ENCODE results near the gene SPCS3. TPM values are rescaled to one million over a fixed set of nuclear protein-coding genes. Genes with fewer than 3 reads are reported as not detected.
A peak's percentile ranks its signal among the peaks of the same experiment; 100 is the strongest.
"Not testable (repeated sequence)": the region's sequence is repeated elsewhere in the genome, so short reads cannot be mapped to it uniquely, and the experiment has no call there.

Gene SPCS3
- total RNA-seq, 1 donor from 2014 or later = 110 TPM

DNA sequence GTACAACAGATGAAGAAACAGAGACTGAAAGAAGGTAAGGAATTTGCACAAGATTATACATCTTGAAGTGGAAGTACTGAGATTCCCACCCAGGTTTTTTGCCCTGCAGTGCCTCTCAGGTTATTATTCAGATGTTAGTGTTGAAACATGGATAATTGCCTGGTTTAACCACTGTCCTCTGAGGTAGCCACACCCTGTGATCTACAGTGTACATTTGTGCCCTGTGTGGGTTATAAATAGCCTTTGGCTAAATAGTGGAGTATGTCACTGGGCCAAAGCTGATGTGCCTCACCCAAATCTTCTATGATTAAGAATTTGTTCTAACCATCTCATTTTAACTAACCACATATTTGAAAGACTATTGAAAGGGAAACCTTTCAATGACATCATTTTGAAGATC is 45.3 kb upstream of the SPCS3 start:
- Mint-ChIP-seq H3K27ac (no peak overlapping the region), H3K4me1 (no peaks in the 10 kb centered on the region), H3K27me3 (peaks cover 13% of the 10 kb centered on the region), H3K4me3 (no peak overlapping the region), H3K9me3 (no peaks in the 10 kb centered on the region), H3K36me3 (ENCODE audit: low read depth) (no peaks in the 10 kb centered on the region)
- no peak for DNase-seq
- TF ChIP-seq, protein P1, sequence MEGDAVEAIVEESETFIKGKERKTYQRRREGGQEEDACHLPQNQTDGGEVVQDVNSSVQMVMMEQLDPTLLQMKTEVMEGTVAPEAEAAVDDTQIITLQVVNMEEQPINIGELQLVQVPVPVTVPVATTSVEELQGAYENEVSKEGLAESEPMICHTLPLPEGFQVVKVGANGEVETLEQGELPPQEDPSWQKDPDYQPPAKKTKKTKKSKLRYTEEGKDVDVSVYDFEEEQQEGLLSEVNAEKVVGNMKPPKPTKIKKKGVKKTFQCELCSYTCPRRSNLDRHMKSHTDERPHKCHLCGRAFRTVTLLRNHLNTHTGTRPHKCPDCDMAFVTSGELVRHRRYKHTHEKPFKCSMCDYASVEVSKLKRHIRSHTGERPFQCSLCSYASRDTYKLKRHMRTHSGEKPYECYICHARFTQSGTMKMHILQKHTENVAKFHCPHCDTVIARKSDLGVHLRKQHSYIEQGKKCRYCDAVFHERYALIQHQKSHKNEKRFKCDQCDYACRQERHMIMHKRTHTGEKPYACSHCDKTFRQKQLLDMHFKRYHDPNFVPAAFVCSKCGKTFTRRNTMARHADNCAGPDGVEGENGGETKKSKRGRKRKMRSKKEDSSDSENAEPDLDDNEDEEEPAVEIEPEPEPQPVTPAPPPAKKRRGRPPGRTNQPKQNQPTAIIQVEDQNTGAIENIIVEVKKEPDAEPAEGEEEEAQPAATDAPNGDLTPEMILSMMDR (IDR thresholded peaks at IDR 0.05) = no peak
- POLR2A ChIA-PET = no interaction called here
- ATAC-seq (ENCODE audit: low read depth) = no peak
- CTCF ChIA-PET = no interaction called here
- intact Hi-C loops (cut with micrococcal nuclease) = no loop called here

DNA sequence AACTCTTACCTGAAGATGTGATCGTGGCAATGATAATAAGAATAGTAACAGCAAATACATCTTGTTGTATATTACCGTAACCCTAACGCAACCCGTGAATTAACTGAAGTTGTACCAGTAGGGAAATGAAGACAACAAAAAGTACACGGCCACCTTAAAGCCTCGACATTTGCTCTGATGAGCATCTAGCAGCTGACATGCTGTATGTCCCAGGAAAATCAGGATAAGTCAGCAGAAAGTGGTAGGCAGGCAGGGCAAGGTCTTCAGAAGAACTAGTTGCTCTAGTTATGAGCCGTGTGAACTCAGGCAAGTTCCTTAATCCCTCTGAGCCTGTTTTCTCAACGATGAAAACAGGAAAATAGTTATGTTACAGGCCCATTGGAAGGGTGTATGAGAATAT is 43.1 kb upstream of the SPCS3 start:
- Mint-ChIP-seq H3K4me3 (no peak overlapping the region), H3K27me3 (peaks cover 18% of the 10 kb centered on the region), H3K4me1 (no peaks in the 10 kb centered on the region), H3K9me3 (no peaks in the 10 kb centered on the region), H3K27ac (no peak overlapping the region), H3K36me3 (ENCODE audit: low read depth) (no peaks in the 10 kb centered on the region)
- TF ChIP-seq, protein P1 (IDR thresholded peaks at IDR 0.05) = no peak
- ATAC-seq (ENCODE audit: low read depth) = no peak
- intact Hi-C loops (cut with micrococcal nuclease) = loop anchor here (1.0 to 2.0 kb wide), 5 partner anchors 64 to 329 kb away; no protein-coding TSS in a partner anchor
- ChIA-PET CTCF (no interaction called here), POLR2A (no interaction called here)
- no peak for DNase-seq

DNA sequence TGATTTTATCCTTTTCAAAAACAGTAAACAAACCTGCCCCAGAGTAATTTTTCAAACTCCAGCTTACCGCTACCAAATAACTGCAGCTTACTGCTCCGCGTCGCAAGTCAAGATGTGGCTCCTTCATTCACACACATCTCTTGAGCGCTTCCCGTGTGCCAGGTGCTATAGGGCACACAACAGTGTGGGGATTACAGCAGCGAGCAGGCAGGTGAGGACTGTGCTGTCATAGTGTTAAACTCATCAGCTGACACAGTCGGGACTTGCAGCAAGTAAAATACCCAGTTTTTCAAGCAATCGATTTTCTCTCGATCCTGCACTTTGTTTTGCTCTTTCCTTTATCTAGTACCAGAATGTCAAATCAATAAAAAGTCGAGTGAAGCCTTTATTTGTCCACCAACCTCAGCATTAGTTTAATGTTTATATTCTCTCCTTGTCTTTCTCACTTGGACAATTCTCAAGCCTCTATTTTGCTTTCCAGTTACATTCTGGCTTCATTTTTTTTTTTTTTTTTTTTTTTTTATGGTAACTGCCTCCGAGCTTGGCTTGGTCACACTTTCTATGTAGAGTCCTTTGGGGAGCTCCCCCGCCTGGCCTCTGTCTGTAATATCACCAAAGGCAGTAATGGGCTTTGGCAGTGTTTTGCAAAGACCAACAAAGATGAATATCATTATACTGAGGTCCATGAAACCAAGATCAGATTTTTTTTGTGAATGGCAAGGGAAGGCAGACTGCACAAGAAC is 42.4 kb upstream of the SPCS3 start:
- POLR2A ChIA-PET = no interaction called here
- no peak for DNase-seq
- H3K27ac Mint-ChIP-seq = no peak overlapping the region

DNA sequence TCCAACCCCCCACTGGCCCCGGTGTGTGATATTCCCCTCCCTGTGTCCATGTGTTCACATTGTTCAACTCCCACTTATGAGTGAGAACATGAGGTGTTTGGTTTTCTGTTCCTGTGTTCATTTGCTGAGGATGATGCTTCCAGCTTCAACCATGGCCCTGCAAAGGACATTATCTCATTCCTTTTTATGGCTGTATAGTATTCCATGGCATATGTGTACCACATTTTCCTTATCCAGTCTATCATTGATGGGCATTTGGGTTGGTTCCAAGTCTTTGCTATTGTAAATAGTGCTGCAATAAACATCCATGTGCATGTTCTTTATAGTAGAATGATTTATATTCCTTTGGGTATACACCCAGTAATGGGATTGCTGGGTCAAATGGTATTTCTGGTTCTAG is 40.2 kb upstream of the SPCS3 start:
- ATAC-seq (ENCODE audit: low read depth); DNase-seq; H3K4me1 Mint-ChIP-seq; H3K27ac Mint-ChIP-seq; H3K36me3 Mint-ChIP-seq (ENCODE audit: low read depth); H3K9me3 Mint-ChIP-seq; intact Hi-C loops (cut with micrococcal nuclease); CTCF ChIA-PET; H3K4me3 Mint-ChIP-seq; POLR2A ChIA-PET: not testable (repeated sequence)
- peaks cover 19% of the 10 kb centered on the region for H3K27me3 Mint-ChIP-seq

More for the DNA sequence above, 42.4 kb upstream of the SPCS3 start:
- Mint-ChIP-seq H3K27me3 (peaks cover 18% of the 10 kb centered on the region), H3K36me3 (ENCODE audit: low read depth) (no peaks in the 10 kb centered on the region), H3K4me1 (no peaks in the 10 kb centered on the region), H3K4me3 (no peak overlapping the region), H3K9me3 (no peaks in the 10 kb centered on the region)
- CTCF ChIA-PET = no interaction called here
- intact Hi-C loops (cut with micrococcal nuclease) = loop anchor here (1.0 to 2.0 kb wide), 5 partner anchors 63 to 330 kb away; no protein-coding TSS in a partner anchor
- ATAC-seq (ENCODE audit: low read depth) = peak; percentile 50
- TF ChIP-seq, protein P1 (IDR thresholded peaks at IDR 0.05) = no peak

DNA sequence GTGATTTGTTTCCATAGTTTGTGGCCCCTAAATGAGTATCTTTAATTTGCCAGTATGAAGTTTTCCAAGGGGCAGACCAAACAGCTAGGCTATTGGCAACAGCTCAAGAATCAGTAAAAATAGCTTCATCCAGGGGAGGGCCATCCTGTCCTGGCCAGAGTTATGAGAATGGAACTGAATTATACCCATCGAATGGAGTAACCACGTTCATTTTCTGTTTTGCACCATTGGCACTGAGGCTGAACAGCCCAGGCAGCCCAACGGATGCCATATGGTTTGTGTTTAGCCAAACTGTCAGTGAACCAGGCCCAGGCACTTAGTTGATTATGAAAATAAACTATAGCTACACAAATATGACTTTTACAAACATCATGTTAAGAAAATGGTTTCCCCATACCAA is 33.0 kb upstream of the SPCS3 start:
- Mint-ChIP-seq H3K27me3 (peaks cover 2% of the 10 kb centered on the region), H3K4me3 (no peak overlapping the region), H3K9me3 (peaks cover 2% of the 10 kb centered on the region), H3K4me1 (no peaks in the 10 kb centered on the region), H3K36me3 (ENCODE audit: low read depth) (no peaks in the 10 kb centered on the region), H3K27ac (no peak overlapping the region)
- ChIA-PET CTCF (no interaction called here), POLR2A (no interaction called here)
- intact Hi-C loops (cut with micrococcal nuclease) = no loop called here
- DNase-seq (no peak), ATAC-seq (ENCODE audit: low read depth) (no peak)
- TF ChIP-seq, protein P1 (IDR thresholded peaks at IDR 0.05) = no peak

DNA sequence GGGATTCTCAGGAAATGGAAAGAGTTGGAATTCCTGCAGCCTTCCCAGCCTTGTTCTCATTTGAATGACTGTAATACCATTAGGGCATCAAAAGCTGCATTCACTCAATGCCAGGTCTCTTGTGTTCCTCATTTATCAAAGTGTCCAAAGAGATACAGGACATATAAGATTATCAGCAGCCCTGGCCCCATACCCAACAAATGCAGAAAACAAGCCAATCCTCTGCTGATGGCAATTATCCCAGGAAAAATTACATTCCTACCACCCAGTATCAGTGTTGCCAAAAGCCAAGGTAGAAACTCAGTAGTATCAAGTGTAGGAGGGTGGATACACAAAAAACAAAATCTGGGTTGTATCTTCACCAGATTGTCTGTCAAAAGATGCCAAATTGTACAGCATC is 32.2 kb upstream of the SPCS3 start:
- intact Hi-C loops (cut with micrococcal nuclease) = no loop called here
- peaks cover 2% of the 10 kb centered on the region for H3K9me3 Mint-ChIP-seq
- DNase-seq (no peak), ATAC-seq (ENCODE audit: low read depth) (no peak)
- TF ChIP-seq, protein P1 (IDR thresholded peaks at IDR 0.05) = no peak
- peaks cover 1% of the 10 kb centered on the region for H3K27me3 Mint-ChIP-seq
- H3K27ac Mint-ChIP-seq = no peak overlapping the region
- no peak overlapping the region for H3K4me3 Mint-ChIP-seq
- no peaks in the 10 kb centered on the region for H3K4me1 Mint-ChIP-seq
- no peaks in the 10 kb centered on the region for H3K36me3 Mint-ChIP-seq (ENCODE audit: low read depth)
- POLR2A ChIA-PET = no interaction called here
- CTCF ChIA-PET = no interaction called here
